Measurements from ENCODE around the gene ATCAY.

The ATCAY gene

GRCh38 chr19:3907626-3908265 is 27.3 kb downstream of the ATCAY start:
- no peak overlapping the region for H3K4me3 ChIP-seq (ENCODE audit: low read length, poor library complexity, severe bottlenecking)
- H4K20me1 ChIP-seq (ENCODE audit: insufficient read depth, low read length, poor library complexity, severe bottlenecking), result no peaks in the 10 kb centered on the region
- no peaks in the 10 kb centered on the region for H3K36me3 ChIP-seq (ENCODE audit: insufficient read depth, low read length)
- H3K79me2 ChIP-seq (ENCODE audit: insufficient read depth, low read length), result no peaks in the 10 kb centered on the region
- H3K4me2 ChIP-seq (ENCODE audit: low read depth, low read length, poor library complexity, severe bottlenecking), result no peak overlapping the region
- TF ChIP-seq EZH2phosphoT487 (IDR thresholded peaks at IDR 0.05; ENCODE audit: borderline replicate concordance) (no peak), CTCF (conservative IDR thresholded peaks at IDR 0.05; ENCODE audit: low read length) (no peak)
- no peaks in the 10 kb centered on the region; the same call in 1 of the 2 replicates for H3K9me3 ChIP-seq (ENCODE audit: insufficient read depth, low read depth, low read length)
- H3K9me2 ChIP-seq (replicated peaks; ENCODE audit: low read depth, low read length), result no peaks in the 10 kb centered on the region
- no peak overlapping the region for H3K9ac ChIP-seq (ENCODE audit: low read depth, low read length, poor library complexity, severe bottlenecking)
- no peaks in the 10 kb centered on the region for H3K27me3 ChIP-seq (ENCODE audit: insufficient read depth, low read length, poor library complexity, severe bottlenecking)
- no peak overlapping the region for H2AFZ ChIP-seq (ENCODE audit: low read length)
- no peaks in the 10 kb centered on the region for H3K4me1 ChIP-seq (ENCODE audit: insufficient read depth, low read length, poor library complexity, severe bottlenecking)
- H3F3A ChIP-seq (ENCODE audit: low read depth), result no peaks in the 10 kb centered on the region

GRCh38 chr19:3908266-3909054 is 28.0 kb downstream of the ATCAY start:
- Histone ChIP-seq H3K9ac (ENCODE audit: low read depth, low read length, poor library complexity, severe bottlenecking) (no peak overlapping the region), H3K4me2 (ENCODE audit: low read depth, low read length, poor library complexity, severe bottlenecking) (no peak overlapping the region), H3K79me2 (ENCODE audit: insufficient read depth, low read length) (no peaks in the 10 kb centered on the region), H3K27me3 (ENCODE audit: insufficient read depth, low read length, poor library complexity, severe bottlenecking) (no peaks in the 10 kb centered on the region), H4K20me1 (ENCODE audit: insufficient read depth, low read length, poor library complexity, severe bottlenecking) (no peaks in the 10 kb centered on the region), H3K9me2 (replicated peaks; ENCODE audit: low read depth, low read length) (no peaks in the 10 kb centered on the region), H3F3A (ENCODE audit: low read depth) (no peaks in the 10 kb centered on the region), H3K4me1 (ENCODE audit: insufficient read depth, low read length, poor library complexity, severe bottlenecking) (no peaks in the 10 kb centered on the region), H3K36me3 (ENCODE audit: insufficient read depth, low read length) (no peaks in the 10 kb centered on the region), H3K4me3 (ENCODE audit: low read length, poor library complexity, severe bottlenecking) (no peak overlapping the region), H2AFZ (ENCODE audit: low read length) (no peak overlapping the region), H3K9me3 (ENCODE audit: insufficient read depth, low read depth, low read length) (no peaks in the 10 kb centered on the region; the same call in 1 of the 2 replicates)
- no peak for TF ChIP-seq EZH2phosphoT487 (IDR thresholded peaks at IDR 0.05; ENCODE audit: borderline replicate concordance)
- TF ChIP-seq CTCF (conservative IDR thresholded peaks at IDR 0.05; ENCODE audit: low read length), result no peak

- Histone ChIP-seq H3K4me3 (ENCODE audit: low read length, poor library complexity, severe bottlenecking) (no peak overlapping the region), H3K4me2 (ENCODE audit: low read depth, low read length, poor library complexity, severe bottlenecking) (no peak overlapping the region), H4K20me1 (ENCODE audit: insufficient read depth, low read length, poor library complexity, severe bottlenecking) (no peaks in the 10 kb centered on the region), H3K9me2 (replicated peaks; ENCODE audit: low read depth, low read length) (no peaks in the 10 kb centered on the region), H3K4me1 (ENCODE audit: insufficient read depth, low read length, poor library complexity, severe bottlenecking) (no peaks in the 10 kb centered on the region), H3K9ac (ENCODE audit: low read depth, low read length, poor library complexity, severe bottlenecking) (no peak overlapping the region), H3K79me2 (ENCODE audit: insufficient read depth, low read length) (no peaks in the 10 kb centered on the region), H3K27me3 (ENCODE audit: insufficient read depth, low read length, poor library complexity, severe bottlenecking) (no peaks in the 10 kb centered on the region), H2AFZ (ENCODE audit: low read length) (no peak overlapping the region), H3K9me3 (ENCODE audit: insufficient read depth, low read depth, low read length) (no peaks in the 10 kb centered on the region; the same call in 1 of the 2 replicates), H3F3A (ENCODE audit: low read depth) (no peaks in the 10 kb centered on the region), H3K36me3 (ENCODE audit: insufficient read depth, low read length) (no peaks in the 10 kb centered on the region)
- TF ChIP-seq CTCF (conservative IDR thresholded peaks at IDR 0.05; ENCODE audit: low read length), result no peak
- TF ChIP-seq EZH2phosphoT487 (IDR thresholded peaks at IDR 0.05; ENCODE audit: borderline replicate concordance), result no peak
Measured at GRCh38 chr19:3910105-3910504, 29.6 kb downstream of the ATCAY start.
